ENCODE results near the gene EPN2.

- TF ChIP-seq CTCF (conservative IDR thresholded peaks at IDR 0.05 in 1 of 2, IDR thresholded peaks at IDR 0.05 in 1 of 2; ENCODE audit: low read depth in 1 of 2, low read length in 2 of 2) = no peak
- TF ChIP-seq EZH2 (IDR thresholded peaks at IDR 0.05; ENCODE audit: low read length, missing control alignments) = no peak
Observed at GRCh38 chr17:19253112-19253511, 15.9 kb downstream of the EPN2 start.
